HG02981 (cell line): ENCODE results near the gene TANGO6.

ENCODE experiments used
- ATAC-seq: cut with Tn5 transposase; IDR thresholded peaks from one replicate; pipeline ENCODE4 v1.9.1; 2021; ENCODE audit warnings: mild to moderate bottlenecking, moderate library complexity; ENCODE audit not compliant: unreplicated experiment

TANGO6 gene

GRCh38 chr16:69088684-69089083 is 245.4 kb downstream of the TANGO6 start:
- ATAC-seq, result no peak

GRCh38 chr16:69089091-69089910 is 246.0 kb downstream of the TANGO6 start:
- no peak for ATAC-seq

GRCh38 chr16:69093974-69094373 is 250.6 kb downstream of the TANGO6 start:
- no peak for ATAC-seq

GRCh38 chr16:69094501-69094900 is 251.2 kb downstream of the TANGO6 start:
- ATAC-seq, result no peak

GRCh38 chr16:69095193-69095592 is 251.9 kb downstream of the TANGO6 start:
- no peak for ATAC-seq

- no peak for ATAC-seq
These were observed 256.9 kb downstream of the TANGO6 start for GRCh38 chr16:69100071-69100691.

- ATAC-seq, result peak; percentile 54
These were observed 262.4 kb downstream of the TANGO6 start, which contains the start of gene HAS3 for GRCh38 chr16:69105501-69106361. Gene HAS3, plus strand, starts transcription at chr16:69105653. Its CDS starts 3,743 bp downstream, at chr16:69109396.

- no peak for ATAC-seq
These were observed 263.4 kb downstream of the TANGO6 start for GRCh38 chr16:69106491-69107315.

GRCh38 chr16:69107316-69107962 is 264.1 kb downstream of the TANGO6 start:
- ATAC-seq, result no peak

GRCh38 chr16:69108064-69108904 is 265.0 kb downstream of the TANGO6 start:
- ATAC-seq, result no peak

- no peak for ATAC-seq
These were observed 265.5 kb downstream of the TANGO6 start for GRCh38 chr16:69108905-69109252.

GRCh38 chr16:69109486-69110270 is 266.3 kb downstream of the TANGO6 start:
- ATAC-seq, result no peak

- no peak for ATAC-seq
These were observed 267.1 kb downstream of the TANGO6 start for GRCh38 chr16:69110406-69110805.

- no peak for ATAC-seq
These were observed 268.0 kb downstream of the TANGO6 start for GRCh38 chr16:69111216-69111875.

GRCh38 chr16:69111876-69112230 is 268.5 kb downstream of the TANGO6 start:
- ATAC-seq, result no peak

GRCh38 chr16:69112285-69113129 is 269.2 kb downstream of the TANGO6 start:
- ATAC-seq, result no peak

GRCh38 chr16:69113216-69113615 is 269.9 kb downstream of the TANGO6 start:
- no peak for ATAC-seq
